Keratinocyte (primary cell): ENCODE measurements around the gene PPID. TPM values are rescaled to one million over a fixed set of nuclear protein-coding genes. Genes with fewer than 3 reads are reported as not detected.
"Not testable (repeated sequence)": the region's sequence is repeated elsewhere in the genome, so short reads cannot be mapped to it uniquely, and the experiment has no call there.

ENCODE experiments used
- DNase-seq: peaks from one replicate; pipeline ENCODE4 v3.0.0-alpha.2; 2011; ENCODE audit warnings: low read depth, missing footprints, low spot score
- FAIRE-seq: peaks from 2 replicates; lab custom pipeline; 2011; peaks lifted over from hg19 to GRCh38; lab: Jason Lieb, UNC
- H2AFZ ChIP-seq: 2 replicates; pipeline ENCODE4 v1.6.0; 2012; ENCODE audit warnings: low read length, control low read depth, inconsistent platforms; ENCODE audit not compliant: control insufficient read depth
- H3K27ac ChIP-seq: 2 replicates; pipeline ENCODE4 v1.5.1; 2011; ENCODE audit warnings: low read length; ENCODE audit not compliant: control insufficient read depth, insufficient read depth
- H3K27me3 ChIP-seq: 3 replicates; pipeline ENCODE4 v1.6.0; 2011; ENCODE audit warnings: low read length; ENCODE audit not compliant: control insufficient read depth, insufficient read depth; ENCODE audit errors: extremely low read depth
- H3K36me3 ChIP-seq, 2 experiments: 2 replicates in 1 of 2; 3 replicates in 1 of 2; pipeline ENCODE4 v1.5.1; 2011; ENCODE audit warnings: low read length in 2 of 2, mild to moderate bottlenecking in 1 of 2; ENCODE audit not compliant: control insufficient read depth in 2 of 2, insufficient read depth in 2 of 2; ENCODE audit errors: extremely low read depth in 1 of 2
- H3K4me1 ChIP-seq: 3 replicates; pipeline ENCODE4 v1.5.1; 2011; ENCODE audit warnings: low read length; ENCODE audit not compliant: control insufficient read depth, insufficient read depth; ENCODE audit errors: extremely low read depth
- H3K4me2 ChIP-seq: 3 replicates; pipeline ENCODE4 v1.6.0; 2011; ENCODE audit warnings: low read depth, low read length; ENCODE audit not compliant: control insufficient read depth, insufficient read depth; ENCODE audit errors: extremely low read depth
- H3K4me3 ChIP-seq, 3 experiments: fragments of 200-600 bp in 1 of 3; sonication (generic) in 1 of 3; 2 replicates in 2 of 3; 3 replicates in 1 of 3; pipeline ENCODE4 v1.5.1; 2011 to 2016; ENCODE audit warnings: low read length in 3 of 3, mild to moderate bottlenecking in 3 of 3, control low read depth in 2 of 3, inconsistent platforms in 1 of 3, low read depth in 1 of 3, mixed read lengths in 1 of 3, mixed run types in 1 of 3, moderate library complexity in 1 of 3; ENCODE audit not compliant: control insufficient read depth in 2 of 3, insufficient read depth in 2 of 3; ENCODE audit errors: extremely low read depth in 1 of 3
- H3K79me2 ChIP-seq: 2 replicates; pipeline ENCODE4 v1.6.0; 2012; ENCODE audit warnings: low read length; ENCODE audit not compliant: control insufficient read depth, insufficient read depth
- H3K9ac ChIP-seq: 3 replicates; pipeline ENCODE4 v1.6.0; 2011; ENCODE audit warnings: low read length; ENCODE audit not compliant: control insufficient read depth, insufficient read depth; ENCODE audit errors: extremely low read depth
- H3K9me1 ChIP-seq: 3 replicates; pipeline ENCODE4 v1.6.0; 2011; ENCODE audit warnings: low read length; ENCODE audit not compliant: control insufficient read depth, insufficient read depth; ENCODE audit errors: extremely low read depth
- H3K9me3 ChIP-seq: 2 replicates; pipeline ENCODE4 v1.5.1; 2012; ENCODE audit warnings: low read depth, low read length; ENCODE audit not compliant: control insufficient read depth
- H4K20me1 ChIP-seq: 3 replicates; pipeline ENCODE4 v1.6.0; 2011; ENCODE audit warnings: low read length; ENCODE audit not compliant: control insufficient read depth, insufficient read depth; ENCODE audit errors: extremely low read depth
- CTCF ChIP-seq, 3 experiments: IDR thresholded peaks in 1 of 3; conservative IDR thresholded peaks in 1 of 3; optimal IDR thresholded peaks in 1 of 3; 2 replicates in 2 of 3; 3 replicates in 1 of 3; pipeline versions ENCODE3 to v1.5.1; 2011; ENCODE audit warnings: low read length in 3 of 3, mild to moderate bottlenecking in 3 of 3, moderate library complexity in 2 of 3, control low read depth in 1 of 3, inconsistent platforms in 1 of 3; ENCODE audit not compliant: insufficient read depth in 2 of 3; ENCODE audit errors: extremely low read depth in 1 of 3
- EZH2 ChIP-seq: IDR thresholded peaks from one replicate; pipeline ENCODE4 v1.6.1; 2012; ENCODE audit warnings: inconsistent platforms, mild to moderate bottlenecking, low read length, moderate library complexity
- dilution Hi-C: fragments of 300-500 bp; cut with MboI; formaldehyde crosslinking; loops from one replicate; pipeline ENCODE4 v1.7.0; 2020; ENCODE audit warnings: low sequenced_read_pairs; ENCODE audit not compliant: extremely low pct_ligation_motif_present
- polyA plus RNA-seq, 5 experiments: library from polyadenylated mRNA; depleted of rRNA in 3 of 5; stranded (reverse) in 3 of 5; stranded (forward) in 1 of 5; unstranded in 1 of 5; fragments of >200 nt; gene quantifications; 1 replicate in 1 of 5; 2 replicates in 3 of 5; 3 replicates in 1 of 5; pipeline versions ENCODE4 v1.2.1 to v1.2.3, GENCODE V29; 2011 to 2012; ENCODE audit warnings: missing spikeins in 2 of 5, low read depth in 1 of 5, low replicate concordance in 1 of 5

PPID gene
- polyA plus RNA-seq, 1 donor (not counting 4 experiments of a cell fraction or from before 2014, with no cell fraction given), result 27.2 TPM

- no peak for TF ChIP-seq EZH2
- Histone ChIP-seq H3K9me1 (no peaks in the 10 kb centered on the region), H3K27ac (no peak overlapping the region), H3K9me3 (no peaks in the 10 kb centered on the region), H3K4me2 (no peak overlapping the region), H3K9ac (no peak overlapping the region), H3K4me3 (no peak overlapping the region), H3K79me2 (peaks cover 5% of the 10 kb centered on the region), H4K20me1 (no peaks in the 10 kb centered on the region), H3K36me3 (peaks cover 25 to 35% of the 10 kb centered on the region in 2 experiments), H3K27me3 (no peaks in the 10 kb centered on the region), H2AFZ (no peak overlapping the region), H3K4me1 (no peaks in the 10 kb centered on the region)
- dilution Hi-C loops, result no loop called here
- FAIRE-seq, result no peak
- DNase-seq, result no peak
Observed at GRCh38 chr4:158714937-158715336, 8.3 kb downstream of the PPID start.

GRCh38 chr4:158712622-158713021 lies 10.6 kb downstream of the PPID start:
- H3K27ac ChIP-seq, H3K9me3 ChIP-seq: not testable (repeated sequence)

GRCh38 chr4:158710814-158711213 lies 12.4 kb downstream of the PPID start:
- dilution Hi-C loops, result no loop called here
- Histone ChIP-seq H3K4me1 (no peaks in the 10 kb centered on the region), H3K9ac (no peak overlapping the region), H3K27me3 (no peaks in the 10 kb centered on the region), H3K36me3 (peaks cover 17 to 31% of the 10 kb centered on the region in 2 experiments), H2AFZ (no peak overlapping the region), H3K9me3 (no peaks in the 10 kb centered on the region), H3K27ac (no peak overlapping the region), H4K20me1 (no peaks in the 10 kb centered on the region), H3K79me2 (no peaks in the 10 kb centered on the region), H3K4me2 (no peak overlapping the region), H3K9me1 (no peaks in the 10 kb centered on the region), H3K4me3 (no peak overlapping the region)
- FAIRE-seq (no peak), DNase-seq (no peak)
- TF ChIP-seq CTCF (optimal IDR thresholded peaks at IDR 0.05 in 1 of 3, IDR thresholded peaks at IDR 0.05 in 1 of 3, conservative IDR thresholded peaks at IDR 0.05 in 1 of 3; ENCODE audit: extremely low read depth in 1 of 3, insufficient read depth in 2 of 3, low read length in 3 of 3) (peak in 2 of 3 experiments; percentile 18 to 24), EZH2 (no peak)

More at GRCh38 chr4:158712622-158713021, 10.6 kb downstream of the PPID start:
- H3K27me3 ChIP-seq, H3K4me3 ChIP-seq, H2AFZ ChIP-seq, H3K9me1 ChIP-seq, H4K20me1 ChIP-seq, H3K9ac ChIP-seq, DNase-seq, H3K4me1 ChIP-seq, dilution Hi-C loops, H3K4me2 ChIP-seq, H3K79me2 ChIP-seq, FAIRE-seq: not testable (repeated sequence)
- H3K36me3 ChIP-seq, result peaks cover 20 to 37% of the 10 kb centered on the region in 2 experiments
